Spinal cord (tissue), 10 donors: ENCODE data around the gene MACROD2. TPM values are rescaled to one million over a fixed set of nuclear protein-coding genes. Genes with fewer than 3 reads are reported as not detected.
A peak's percentile ranks its signal among the peaks of the same experiment; 100 is the strongest.

Experiments used
- DNase-seq, 6 donors: peaks; one replicate each; pipeline versions ENCODE4 v3.0.0 to v3.0.0-alpha.2; 2013 to 2015; ENCODE audit warnings: low spot score in 6 of 6, low read depth in 4 of 6
- H3K27ac ChIP-seq: one replicate; pipeline ENCODE4 v1.5.1; 2013; ENCODE audit warnings: low read depth, low read length, control low read depth
- H3K27me3 ChIP-seq: one replicate; pipeline ENCODE4 v1.6.1; 2013; ENCODE audit warnings: low read length; ENCODE audit not compliant: control insufficient read depth, insufficient read depth
- H3K36me3 ChIP-seq: one replicate; pipeline ENCODE4 v1.6.1; 2013; ENCODE audit warnings: low read length; ENCODE audit not compliant: control insufficient read depth, insufficient read depth
- H3K4me1 ChIP-seq: one replicate; pipeline ENCODE4 v1.6.1; 2013; ENCODE audit warnings: low read length; ENCODE audit not compliant: control insufficient read depth, insufficient read depth
- H3K4me3 ChIP-seq: one replicate; pipeline ENCODE4 v1.5.1; 2013; ENCODE audit warnings: low read depth, low read length, control low read depth
- H3K9me3 ChIP-seq: one replicate; pipeline ENCODE4 v1.6.1; 2013; ENCODE audit warnings: low read length; ENCODE audit not compliant: control insufficient read depth, insufficient read depth
- WGBS: methylation state at CpG from one replicate; pipeline ENCODE4 v1.1.5; 2013; ENCODE audit warnings: missing lambda C conversion rate; ENCODE audit not compliant: insufficient coverage; 5-methylcytosine and 5-hydroxymethylcytosine counted together
- polyA plus RNA-seq, 2 donors: library from polyadenylated mRNA; unstranded; fragments of 120-200 nt; gene quantifications; one replicate each; pipeline ENCODE4 v1.2.1, GENCODE V29; 2013; ENCODE audit not compliant: insufficient read length in 2 of 2
- total RNA-seq, 2 donors: library from RNA; depleted of rRNA in 1 of 2; stranded (reverse); fragments of 120-200 nt in 1 of 2; fragments of >200 nt in 1 of 2; gene quantifications; one replicate each; pipeline versions ENCODE4 v1.2.3 to v1.2.4, GENCODE V29; 2013 to 2014
- donor health status: healthy.

Gene MACROD2
- total and polyA plus RNA-seq, 4 donors, result 16.2 to 34.0 (median 23.6) TPM

GRCh38 chr20:14360416-14360815 lies 365.1 kb downstream of the MACROD2 start:
- no peak overlapping the region for H3K4me3 ChIP-seq

GRCh38 chr20:14361509-14362345 lies 366.4 kb downstream of the MACROD2 start:
- 100% methylated on average over 1 of the region's 3 CpGs for WGBS
- Histone ChIP-seq H3K4me3 (no peak overlapping the region), H3K4me1 (no peaks in the 10 kb centered on the region), H3K36me3 (no peaks in the 10 kb centered on the region), H3K27me3 (no peaks in the 10 kb centered on the region), H3K9me3 (peaks cover 2% of the 10 kb centered on the region), H3K27ac (no peak overlapping the region)
- no peak for DNase-seq

More at GRCh38 chr20:14360416-14360815, 365.1 kb downstream of the MACROD2 start:
- Histone ChIP-seq H3K9me3 (peaks cover 2% of the 10 kb centered on the region), H3K27ac (no peak overlapping the region), H3K4me1 (no peaks in the 10 kb centered on the region), H3K36me3 (no peaks in the 10 kb centered on the region), H3K27me3 (no peaks in the 10 kb centered on the region)
- DNase-seq, result peak in 1 of 6 donors; percentile 63

GRCh38 chr20:14374196-14374595 lies 378.9 kb downstream of the MACROD2 start:
- no peak for DNase-seq
- Histone ChIP-seq H3K4me1 (no peaks in the 10 kb centered on the region), H3K27me3 (no peaks in the 10 kb centered on the region), H3K36me3 (no peaks in the 10 kb centered on the region), H3K9me3 (no peaks in the 10 kb centered on the region), H3K4me3 (no peak overlapping the region), H3K27ac (no peak overlapping the region)
- 33% methylated on average over 1 of the region's 3 CpGs for WGBS

GRCh38 chr20:14375416-14375985 lies 380.2 kb downstream of the MACROD2 start:
- H3K4me3 ChIP-seq, result no peak overlapping the region
- DNase-seq, result peak in 2 of 6 donors; percentile 5 to 48
- no peaks in the 10 kb centered on the region for H3K9me3 ChIP-seq
- WGBS, result 11% methylated on average over 1 of the region's 4 CpGs
- H3K27me3 ChIP-seq, result no peaks in the 10 kb centered on the region
- H3K27ac ChIP-seq, result no peak overlapping the region
- H3K36me3 ChIP-seq, result no peaks in the 10 kb centered on the region
- H3K4me1 ChIP-seq, result no peaks in the 10 kb centered on the region

- Histone ChIP-seq H3K9me3 (no peaks in the 10 kb centered on the region), H3K27me3 (no peaks in the 10 kb centered on the region), H3K36me3 (no peaks in the 10 kb centered on the region), H3K27ac (no peak overlapping the region), H3K4me1 (no peaks in the 10 kb centered on the region), H3K4me3 (no peak overlapping the region)
- DNase-seq, result no peak
Observed at GRCh38 chr20:14378326-14378725, 383.0 kb downstream of the MACROD2 start.

GRCh38 chr20:14383335-14383734 lies 388.0 kb downstream of the MACROD2 start:
- no peak overlapping the region for H3K4me3 ChIP-seq
- H3K9me3 ChIP-seq, result peaks cover 6% of the 10 kb centered on the region
- no peaks in the 10 kb centered on the region for H3K27me3 ChIP-seq
- no CpG with 5 or more reads among the region's 5 CpGs for WGBS
- no peak overlapping the region for H3K27ac ChIP-seq
- no peaks in the 10 kb centered on the region for H3K4me1 ChIP-seq
- DNase-seq, result no peak
- H3K36me3 ChIP-seq, result no peaks in the 10 kb centered on the region

- no peaks in the 10 kb centered on the region for H3K27me3 ChIP-seq
- H3K4me1 ChIP-seq, result no peaks in the 10 kb centered on the region
- no peaks in the 10 kb centered on the region for H3K36me3 ChIP-seq
- peak in 1 of 6 donors; percentile 80 for DNase-seq
- no CpG with 5 or more reads among the region's 1 CpG for WGBS
- H3K9me3 ChIP-seq, result peaks cover 6% of the 10 kb centered on the region
- H3K4me3 ChIP-seq, result no peak overlapping the region
- H3K27ac ChIP-seq, result no peak overlapping the region
Observed at GRCh38 chr20:14384416-14385175, 389.3 kb downstream of the MACROD2 start.

GRCh38 chr20:14385176-14385740 lies 389.9 kb downstream of the MACROD2 start:
- Histone ChIP-seq H3K4me1 (no peaks in the 10 kb centered on the region), H3K9me3 (peaks cover 6% of the 10 kb centered on the region), H3K27ac (no peak overlapping the region), H3K27me3 (no peaks in the 10 kb centered on the region), H3K36me3 (no peaks in the 10 kb centered on the region), H3K4me3 (no peak overlapping the region)
- DNase-seq, result no peak
- no CpG with 5 or more reads among the region's 2 CpGs for WGBS

- no peaks in the 10 kb centered on the region for H3K36me3 ChIP-seq
- H3K27me3 ChIP-seq, result no peaks in the 10 kb centered on the region
- H3K4me3 ChIP-seq, result no peak overlapping the region
- WGBS, result 83% methylated on average over 2 of the region's 4 CpGs
- H3K4me1 ChIP-seq, result no peaks in the 10 kb centered on the region
- no peak for DNase-seq
- peaks cover 6% of the 10 kb centered on the region for H3K9me3 ChIP-seq
- no peak overlapping the region for H3K27ac ChIP-seq
Observed at GRCh38 chr20:14386726-14387125, 391.4 kb downstream of the MACROD2 start.
